Measurements from ENCODE around the gene ADARB2. TPM values are rescaled to one million over a fixed set of nuclear protein-coding genes. Genes with fewer than 3 reads are reported as not detected.

ADARB2 gene
- total and polyA plus RNA-seq, 10 of the 15 experiments (the other 5 are each of a cell fraction or from before 2014, with no cell fraction given) = 0.02 to 4.1 (median 0.76) TPM

DNA sequence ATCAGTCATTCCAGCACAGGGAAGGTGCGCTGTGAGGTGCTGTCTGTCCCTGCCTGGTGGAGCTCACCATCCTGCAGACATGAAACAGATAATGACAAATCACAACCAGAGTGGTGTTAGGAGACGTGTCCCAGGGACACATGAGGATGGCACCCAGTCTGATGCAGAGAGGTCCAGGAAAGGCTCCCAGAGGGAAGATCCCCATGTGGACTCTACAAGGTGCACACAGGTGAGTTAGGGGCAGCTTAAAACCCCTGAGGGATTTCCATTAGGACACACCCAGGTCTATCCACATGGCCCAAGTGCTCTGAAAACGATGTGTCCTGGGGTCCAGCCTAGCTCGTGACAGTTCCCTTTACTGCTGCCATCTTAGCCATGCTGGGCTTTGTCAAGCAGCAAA is 91.4 kb downstream of the ADARB2 start (continued):
- no peak for TF ChIP-seq RCOR1 (conservative IDR thresholded peaks at IDR 0.05; ENCODE audit: low read depth, low read length)
- TF ChIP-seq CBX5 (IDR thresholded peaks at IDR 0.05; ENCODE audit: low read depth) = no peak
- no peak for TF ChIP-seq NFYB (IDR thresholded peaks at IDR 0.05; ENCODE audit: insufficient read depth, low read depth, low read length)
- no peak for TF ChIP-seq NFIC (IDR thresholded peaks at IDR 0.05; ENCODE audit: low read depth, low read length)
- TF ChIP-seq WRNIP1 (IDR thresholded peaks at IDR 0.05; ENCODE audit: borderline replicate concordance, low read depth, low read length) = no peak
- no peak for TF ChIP-seq FOXM1 (IDR thresholded peaks at IDR 0.05; ENCODE audit: low read depth, low read length)
- TF ChIP-seq NR2F1 (conservative IDR thresholded peaks at IDR 0.05) = no peak
- TF ChIP-seq, protein P1, sequence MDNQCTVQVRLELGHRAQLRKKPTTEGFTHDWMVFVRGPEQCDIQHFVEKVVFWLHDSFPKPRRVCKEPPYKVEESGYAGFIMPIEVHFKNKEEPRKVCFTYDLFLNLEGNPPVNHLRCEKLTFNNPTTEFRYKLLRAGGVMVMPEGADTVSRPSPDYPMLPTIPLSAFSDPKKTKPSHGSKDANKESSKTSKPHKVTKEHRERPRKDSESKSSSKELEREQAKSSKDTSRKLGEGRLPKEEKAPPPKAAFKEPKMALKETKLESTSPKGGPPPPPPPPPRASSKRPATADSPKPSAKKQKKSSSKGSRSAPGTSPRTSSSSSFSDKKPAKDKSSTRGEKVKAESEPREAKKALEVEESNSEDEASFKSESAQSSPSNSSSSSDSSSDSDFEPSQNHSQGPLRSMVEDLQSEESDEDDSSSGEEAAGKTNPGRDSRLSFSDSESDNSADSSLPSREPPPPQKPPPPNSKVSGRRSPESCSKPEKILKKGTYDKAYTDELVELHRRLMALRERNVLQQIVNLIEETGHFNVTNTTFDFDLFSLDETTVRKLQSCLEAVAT (IDR thresholded peaks at IDR 0.05) = no peak
- TF ChIP-seq, protein P2, sequence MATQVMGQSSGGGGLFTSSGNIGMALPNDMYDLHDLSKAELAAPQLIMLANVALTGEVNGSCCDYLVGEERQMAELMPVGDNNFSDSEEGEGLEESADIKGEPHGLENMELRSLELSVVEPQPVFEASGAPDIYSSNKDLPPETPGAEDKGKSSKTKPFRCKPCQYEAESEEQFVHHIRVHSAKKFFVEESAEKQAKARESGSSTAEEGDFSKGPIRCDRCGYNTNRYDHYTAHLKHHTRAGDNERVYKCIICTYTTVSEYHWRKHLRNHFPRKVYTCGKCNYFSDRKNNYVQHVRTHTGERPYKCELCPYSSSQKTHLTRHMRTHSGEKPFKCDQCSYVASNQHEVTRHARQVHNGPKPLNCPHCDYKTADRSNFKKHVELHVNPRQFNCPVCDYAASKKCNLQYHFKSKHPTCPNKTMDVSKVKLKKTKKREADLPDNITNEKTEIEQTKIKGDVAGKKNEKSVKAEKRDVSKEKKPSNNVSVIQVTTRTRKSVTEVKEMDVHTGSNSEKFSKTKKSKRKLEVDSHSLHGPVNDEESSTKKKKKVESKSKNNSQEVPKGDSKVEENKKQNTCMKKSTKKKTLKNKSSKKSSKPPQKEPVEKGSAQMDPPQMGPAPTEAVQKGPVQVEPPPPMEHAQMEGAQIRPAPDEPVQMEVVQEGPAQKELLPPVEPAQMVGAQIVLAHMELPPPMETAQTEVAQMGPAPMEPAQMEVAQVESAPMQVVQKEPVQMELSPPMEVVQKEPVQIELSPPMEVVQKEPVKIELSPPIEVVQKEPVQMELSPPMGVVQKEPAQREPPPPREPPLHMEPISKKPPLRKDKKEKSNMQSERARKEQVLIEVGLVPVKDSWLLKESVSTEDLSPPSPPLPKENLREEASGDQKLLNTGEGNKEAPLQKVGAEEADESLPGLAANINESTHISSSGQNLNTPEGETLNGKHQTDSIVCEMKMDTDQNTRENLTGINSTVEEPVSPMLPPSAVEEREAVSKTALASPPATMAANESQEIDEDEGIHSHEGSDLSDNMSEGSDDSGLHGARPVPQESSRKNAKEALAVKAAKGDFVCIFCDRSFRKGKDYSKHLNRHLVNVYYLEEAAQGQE (IDR thresholded peaks at IDR 0.05; ENCODE audit: low read depth, low read length) = no peak
- TF ChIP-seq SMAD1 (IDR thresholded peaks at IDR 0.05; ENCODE audit: low read depth, partially characterized antibody) = no peak
- no peak for TF ChIP-seq SMARCA5 (IDR thresholded peaks at IDR 0.05)
- TF ChIP-seq RB1 (IDR thresholded peaks at IDR 0.05; ENCODE audit: borderline replicate concordance) = no peak
- TF ChIP-seq RAD21 (IDR thresholded peaks at IDR 0.05; ENCODE audit: insufficient read depth, low read depth, low read length) = no peak

Measured in GM12878 (cell line).